HG03469 (cell line): ENCODE results near the gene NSMF.
"Not testable (repeated sequence)": the region's sequence is repeated elsewhere in the genome, so short reads cannot be mapped to it uniquely, and the experiment has no call there.

Experiments used
- ATAC-seq: cut with Tn5 transposase; IDR thresholded peaks from one replicate; pipeline ENCODE4 v1.9.1; 2021; ENCODE audit warnings: mild to moderate bottlenecking, moderate library complexity, moderate number of reproducible peaks; ENCODE audit not compliant: unreplicated experiment

NSMF gene

GRCh38 chr9:137459601-137460362 is 648 bp upstream of the NSMF start:
- ATAC-seq: no peak

GRCh38 chr9:137458194-137459151 is 661 bp downstream of the NSMF start:
- peak; percentile 3 for ATAC-seq

GRCh38 chr9:137457406-137458193 is 1.5 kb downstream of the NSMF start:
- no peak for ATAC-seq

GRCh38 chr9:137456864-137457405 is 2.2 kb downstream of the NSMF start:
- no peak for ATAC-seq

DNA sequence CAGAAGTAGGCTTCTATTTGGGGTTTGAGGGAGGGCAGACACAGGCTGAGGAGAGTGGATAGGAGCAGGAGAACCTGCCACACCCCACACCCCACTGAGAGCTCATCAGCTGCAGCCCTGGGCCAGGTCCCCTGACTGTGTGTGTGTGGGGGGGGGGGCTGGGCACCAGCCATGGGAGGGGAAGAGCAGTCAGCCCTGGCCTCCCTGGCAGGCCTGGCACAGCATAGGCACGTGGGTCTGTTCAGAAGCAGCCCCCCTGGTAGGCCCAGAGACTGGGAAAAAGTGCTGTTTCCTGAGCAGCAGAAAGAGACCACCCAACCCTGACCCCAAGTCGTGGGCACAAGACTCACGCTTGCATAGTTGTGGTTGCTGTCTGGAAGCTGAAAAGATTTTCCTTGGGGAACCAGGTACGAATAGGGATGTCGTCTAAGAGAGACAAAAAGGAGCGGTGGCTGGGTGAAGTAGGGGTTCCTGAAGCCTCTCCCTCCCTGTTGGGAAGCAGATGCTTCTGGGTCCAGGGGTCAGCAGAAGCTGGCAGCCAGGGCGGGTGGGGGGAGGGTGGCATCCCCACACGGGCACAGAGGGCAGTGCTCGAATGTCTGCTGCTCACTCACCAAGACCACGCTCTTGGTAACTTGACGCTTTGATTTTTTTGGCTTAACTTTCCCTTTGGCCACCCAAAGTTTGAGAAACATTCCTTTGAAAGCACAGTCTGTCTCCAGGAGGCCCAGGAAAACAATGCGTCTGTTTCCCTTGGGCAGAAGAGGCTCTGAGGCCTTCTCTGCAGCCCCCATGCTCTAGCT is 2.9 kb downstream of the NSMF start:
- ATAC-seq: no peak

DNA sequence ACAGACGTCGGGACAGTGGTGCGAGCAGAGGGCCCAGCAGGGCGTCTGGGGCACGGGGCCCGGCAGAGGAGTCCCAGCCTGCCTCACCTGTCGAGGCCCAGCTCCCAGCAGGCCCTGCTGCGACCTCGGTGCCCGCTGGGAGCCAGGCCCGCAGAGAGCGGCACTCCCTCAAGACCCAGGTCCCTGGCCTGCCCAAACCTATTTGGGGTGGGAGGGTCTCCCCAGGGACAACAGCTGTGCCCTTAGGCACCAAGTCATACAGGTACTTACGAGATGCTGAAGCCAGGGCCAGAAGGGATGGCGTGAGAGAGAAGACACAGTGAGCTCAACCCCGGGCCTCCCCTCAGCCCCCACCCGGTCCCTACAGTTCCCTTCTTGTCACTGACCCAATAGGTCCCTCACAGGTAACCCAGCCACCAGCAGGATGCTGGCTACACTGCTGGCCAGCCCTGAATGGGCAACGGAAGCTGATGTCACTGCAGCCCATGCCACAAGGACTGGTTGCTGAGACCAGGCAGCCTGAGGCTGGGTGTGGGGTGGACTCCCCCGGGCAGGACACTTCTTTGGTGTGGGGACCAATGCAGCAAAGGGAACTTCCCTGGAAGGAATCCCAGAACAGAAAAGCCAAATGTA is 3.7 kb downstream of the NSMF start:
- no peak for ATAC-seq

DNA sequence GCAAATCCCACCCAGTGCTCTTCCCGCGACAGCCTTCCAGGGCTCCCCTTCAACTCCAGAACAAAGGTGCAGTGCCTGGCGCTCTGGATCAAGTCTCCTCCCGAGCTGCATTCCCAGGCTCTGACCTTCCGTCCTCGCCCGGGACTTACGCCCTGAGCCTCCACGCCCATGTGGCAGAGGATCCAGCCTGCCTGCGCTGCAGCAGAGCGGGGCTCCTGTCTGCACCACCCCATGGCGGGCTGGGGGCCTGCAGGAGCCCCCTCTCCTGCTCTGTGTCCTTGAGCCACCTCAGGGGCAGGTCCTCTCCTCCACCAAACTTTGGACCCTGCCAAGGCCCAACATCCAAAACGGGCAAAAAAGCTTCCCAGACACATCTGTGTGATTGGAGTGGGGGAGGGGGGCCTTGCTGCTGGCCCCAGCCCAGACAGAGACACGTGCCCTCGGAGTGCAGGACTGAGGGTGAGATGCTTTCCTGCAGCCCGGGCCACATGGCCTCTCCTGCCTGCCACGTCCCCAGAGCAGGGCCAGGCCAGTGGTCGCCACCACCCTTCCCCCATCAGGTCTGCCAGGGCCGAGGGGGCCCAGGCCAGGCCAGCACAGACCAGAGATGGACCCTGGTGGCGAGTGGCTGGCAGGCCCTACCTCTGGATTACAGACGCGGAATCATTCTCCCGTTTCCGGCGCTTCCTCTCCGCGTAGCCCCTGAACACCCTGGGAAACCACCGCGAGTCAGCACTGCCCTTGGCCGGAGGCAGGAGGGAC is 4.4 kb downstream of the NSMF start:
- no peak for ATAC-seq

GRCh38 chr9:137454145-137454596 is 5.0 kb downstream of the NSMF start:
- no peak for ATAC-seq

DNA sequence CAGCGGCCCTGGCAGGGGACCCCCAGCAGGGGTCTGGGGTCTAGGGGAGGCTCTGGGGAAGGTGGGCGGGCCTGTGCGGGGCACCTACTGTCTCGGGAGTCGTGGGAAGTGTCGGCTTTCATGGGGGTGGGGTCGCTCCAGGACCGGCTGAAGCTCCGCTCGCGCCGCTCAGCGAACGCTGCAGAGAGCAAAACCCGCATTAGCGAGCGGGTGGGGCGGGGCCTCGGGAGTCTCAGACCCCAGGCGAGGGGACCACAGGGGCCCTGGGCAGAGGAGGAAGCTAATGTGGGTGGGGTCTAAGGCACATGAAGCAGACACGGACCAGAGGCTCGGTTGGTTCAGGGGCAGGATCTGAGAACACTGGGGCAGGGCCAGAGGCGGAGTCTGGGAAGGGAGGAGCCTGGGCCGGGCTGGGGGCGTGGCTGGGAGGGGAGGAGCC is 5.5 kb downstream of the NSMF start:
- ATAC-seq: no peak

- ATAC-seq: no peak
These were observed 6.1 kb downstream of the NSMF start for GRCh38 chr9:137452761-137453642.

GRCh38 chr9:137452006-137452760 is 7.0 kb downstream of the NSMF start:
- no peak for ATAC-seq

DNA sequence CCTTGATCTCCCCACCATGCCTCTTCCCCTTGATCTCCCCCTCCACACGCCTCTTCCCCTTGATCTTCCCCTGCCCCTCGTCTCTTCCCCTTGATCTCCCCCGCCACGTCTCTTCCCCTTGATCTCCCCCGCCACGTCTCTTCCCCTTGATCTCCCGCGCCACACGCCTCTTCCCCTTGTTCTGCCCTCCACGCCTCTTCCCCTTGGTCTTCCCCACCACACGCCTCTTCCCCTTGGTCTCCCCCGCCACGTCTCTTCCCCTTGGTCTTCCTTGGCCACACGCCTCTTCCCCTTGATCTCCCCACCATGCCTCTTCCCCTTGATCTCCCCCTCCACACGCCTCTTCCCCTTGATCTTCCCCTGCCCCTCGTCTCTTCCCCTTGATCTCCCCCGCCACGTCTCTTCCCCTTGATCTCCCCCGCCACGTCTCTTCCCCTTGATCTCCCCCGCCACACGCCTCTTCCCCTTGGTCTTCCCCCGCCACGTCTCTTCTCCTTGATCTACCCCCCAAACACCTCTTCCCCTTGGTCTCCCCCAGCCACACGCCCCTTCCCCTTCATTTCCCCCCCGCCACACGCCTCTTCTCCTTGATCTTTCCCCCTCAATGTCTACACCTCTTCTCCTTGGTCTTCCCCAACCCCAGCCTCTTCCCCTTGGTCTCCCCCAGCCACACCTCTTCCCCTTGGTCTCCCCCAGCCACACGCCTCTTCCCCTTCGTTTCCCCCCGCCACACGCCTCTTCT is 7.7 kb downstream of the NSMF start:
- ATAC-seq: not testable (repeated sequence)

DNA sequence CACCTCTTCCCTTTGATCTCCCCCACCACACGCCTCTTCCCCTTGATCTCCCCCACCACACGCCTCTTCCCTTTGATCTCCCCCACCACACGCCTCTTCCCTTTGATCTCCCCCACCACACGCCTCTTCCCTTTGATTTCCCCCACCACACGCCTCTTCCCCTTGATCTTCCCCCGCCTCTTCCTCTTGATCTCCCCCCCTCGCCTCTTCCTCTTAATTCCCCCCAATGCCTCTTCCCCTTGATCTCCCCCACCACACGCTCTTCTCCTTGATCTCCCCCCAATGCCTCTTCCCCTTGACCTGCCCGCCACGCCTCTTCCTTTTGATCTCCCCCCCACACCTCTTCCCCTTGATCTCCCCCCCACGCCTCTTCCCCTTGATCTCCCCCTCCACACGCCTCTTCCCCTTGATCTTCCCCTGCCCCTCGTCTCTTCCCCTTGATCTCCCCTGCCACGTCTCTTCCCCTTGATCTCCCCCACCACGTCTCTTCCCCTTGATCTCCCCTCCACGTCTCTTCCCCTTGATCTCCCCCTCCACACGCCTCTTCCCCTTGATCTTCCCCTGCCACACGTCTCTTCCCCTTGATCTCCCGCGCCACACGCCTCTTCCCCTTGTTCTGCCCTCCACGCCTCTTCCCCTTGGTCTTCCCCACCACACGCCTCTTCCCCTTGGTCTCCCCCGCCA is 8.5 kb downstream of the NSMF start:
- not testable (repeated sequence) for ATAC-seq

GRCh38 chr9:137449931-137450538 is 9.1 kb downstream of the NSMF start:
- no peak for ATAC-seq
